NCI-H1417 (cell line): ENCODE measurements around the gene NSMCE3.

Source experiments
- DNase-seq, 3 experiments: peaks; one replicate each; lab custom pipeline; 2025; lab: John Stamatoyannopoulos, UW

The NSMCE3 gene

GRCh38 chr15:29269485-29270168, at the start of gene NSMCE3:
Gene NSMCE3 (minus strand): TSS chr15:29269822. CDS start chr15:29269705, 117 bp downstream.
- DNase-seq: peak; percentile 78 to 95 (median 93)

DNA sequence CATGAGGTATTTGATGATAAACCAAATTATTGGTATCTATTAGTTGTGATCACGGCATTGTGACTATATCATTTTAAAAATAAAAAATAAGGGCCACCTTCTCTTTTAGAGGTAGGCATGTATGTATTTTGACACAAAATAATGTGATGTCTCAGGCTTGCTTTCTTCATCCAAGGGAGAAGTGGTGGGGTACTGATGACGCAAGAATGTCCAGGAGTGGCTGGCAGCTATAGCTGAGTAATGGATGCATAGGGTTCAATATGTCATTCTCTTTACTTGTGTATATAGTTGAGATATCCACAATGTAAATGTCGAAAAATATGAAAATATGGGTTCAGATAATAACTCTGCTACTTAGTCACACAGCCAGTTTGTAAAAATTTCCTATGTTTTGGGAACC, 46.8 kb upstream of the NSMCE3 start:
- DNase-seq: no peak

GRCh38 chr15:29312387-29312786, 42.8 kb upstream of the NSMCE3 start:
- DNase-seq: no peak

- no peak for DNase-seq
Measured at GRCh38 chr15:29311696-29312095, 42.1 kb upstream of the NSMCE3 start.

- peak in 1 of 3 experiments; percentile 39 for DNase-seq
Measured at GRCh38 chr15:29309139-29309538, 39.5 kb upstream of the NSMCE3 start.

DNA sequence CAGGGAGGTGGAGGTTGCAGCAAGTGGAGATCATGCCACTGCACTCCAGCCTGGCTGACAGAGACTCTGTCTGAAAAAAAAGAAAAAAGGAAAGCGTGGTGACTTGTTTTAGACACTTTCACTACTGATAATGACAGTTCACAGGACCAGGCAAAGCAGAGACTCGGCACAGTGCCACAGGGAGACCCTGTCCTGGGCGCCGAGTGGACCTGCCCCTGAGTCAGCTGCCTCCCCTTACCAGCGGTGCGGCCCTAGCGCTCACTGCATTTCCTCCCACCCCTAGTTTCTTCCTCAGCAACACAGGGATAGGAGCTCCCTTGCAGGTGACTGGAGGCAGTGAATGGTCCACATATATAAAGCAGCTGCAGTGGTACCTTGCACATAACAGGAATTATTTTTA, 38.7 kb upstream of the NSMCE3 start:
- DNase-seq: no peak

GRCh38 chr15:29305556-29305955, 35.9 kb upstream of the NSMCE3 start:
- DNase-seq: no peak

GRCh38 chr15:29302871-29303270, 33.2 kb upstream of the NSMCE3 start:
- peak in 1 of 3 experiments; percentile 1 for DNase-seq

DNA sequence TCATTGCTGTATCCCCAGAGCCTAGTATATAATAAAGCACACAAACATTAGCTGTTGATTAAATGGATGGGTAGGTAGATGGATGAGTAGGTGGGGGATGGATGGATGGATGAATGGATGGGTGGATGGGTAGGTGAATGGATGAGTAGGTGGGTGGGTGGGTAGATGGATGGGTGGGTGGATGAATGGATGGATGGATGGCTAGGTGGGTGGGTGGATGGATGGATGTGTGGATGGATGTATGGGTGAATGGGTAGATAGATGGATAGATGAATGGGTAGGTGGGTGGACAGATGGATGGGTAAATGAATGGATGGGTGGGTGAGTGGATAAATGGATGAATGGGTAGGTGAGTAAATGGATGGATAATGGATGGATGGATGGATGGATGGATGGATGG, 30.2 kb upstream of the NSMCE3 start:
- no peak for DNase-seq

- DNase-seq: no peak
Measured at GRCh38 chr15:29299331-29299730, 29.7 kb upstream of the NSMCE3 start.

GRCh38 chr15:29294732-29295325, 25.2 kb upstream of the NSMCE3 start:
- no peak for DNase-seq

DNA sequence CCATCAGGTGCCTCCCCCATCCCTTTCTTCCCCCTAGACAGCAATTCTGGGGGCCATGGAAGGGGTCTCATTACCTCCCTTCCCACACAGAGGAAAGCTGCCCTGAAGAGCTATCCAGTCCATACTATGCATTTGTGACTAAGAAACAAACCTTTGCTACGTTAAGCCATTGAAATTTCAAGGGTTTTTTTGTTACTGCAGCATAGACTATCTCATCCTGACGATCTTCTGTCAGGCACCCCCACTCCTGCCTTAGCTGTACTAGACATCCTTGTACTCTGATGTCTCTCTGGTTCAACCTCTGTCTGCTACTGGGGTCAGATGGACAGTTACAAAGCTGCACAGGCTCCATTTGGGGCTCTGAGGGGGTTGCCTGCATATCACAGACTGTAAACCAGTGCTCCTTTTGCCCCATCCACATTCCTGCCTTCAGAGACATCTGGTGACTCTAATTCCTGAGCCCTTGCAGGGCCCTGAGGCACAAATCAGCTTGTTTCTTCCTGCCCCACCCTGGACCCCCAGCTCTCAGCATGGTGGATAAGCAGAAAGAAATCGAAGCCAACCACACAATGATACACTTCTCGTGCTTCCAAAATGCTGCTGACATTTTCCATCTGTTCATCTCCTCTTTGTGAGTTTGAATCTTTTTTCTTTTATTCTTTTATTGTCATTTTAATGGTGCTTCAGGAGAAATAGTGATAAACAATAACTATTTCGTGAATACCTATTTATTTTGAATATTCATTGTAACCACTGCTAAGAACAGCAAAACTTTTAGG, 21.6 kb upstream of the NSMCE3 start:
- no peak for DNase-seq

- no peak for DNase-seq
Measured at GRCh38 chr15:29289173-29289572, 19.6 kb upstream of the NSMCE3 start.

DNA sequence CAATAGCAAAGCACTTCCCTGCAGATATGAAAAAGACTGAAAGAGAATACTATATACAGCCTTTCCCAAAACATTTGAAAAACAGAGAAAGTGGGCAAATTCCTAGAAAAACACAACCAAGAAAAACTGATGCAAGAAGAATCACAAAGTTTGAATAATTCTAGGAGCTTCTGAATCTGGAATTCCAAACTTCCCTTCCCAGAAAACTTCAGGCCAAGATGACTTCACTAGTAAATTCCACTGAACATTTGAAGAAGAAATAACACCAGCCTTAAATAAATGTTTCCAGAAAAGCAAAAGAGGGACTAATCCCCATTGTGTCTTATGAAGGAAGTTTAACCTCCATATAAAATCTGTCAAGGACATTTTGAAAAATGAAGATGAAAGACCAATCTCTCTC, 15.8 kb upstream of the NSMCE3 start:
- no peak for DNase-seq

DNA sequence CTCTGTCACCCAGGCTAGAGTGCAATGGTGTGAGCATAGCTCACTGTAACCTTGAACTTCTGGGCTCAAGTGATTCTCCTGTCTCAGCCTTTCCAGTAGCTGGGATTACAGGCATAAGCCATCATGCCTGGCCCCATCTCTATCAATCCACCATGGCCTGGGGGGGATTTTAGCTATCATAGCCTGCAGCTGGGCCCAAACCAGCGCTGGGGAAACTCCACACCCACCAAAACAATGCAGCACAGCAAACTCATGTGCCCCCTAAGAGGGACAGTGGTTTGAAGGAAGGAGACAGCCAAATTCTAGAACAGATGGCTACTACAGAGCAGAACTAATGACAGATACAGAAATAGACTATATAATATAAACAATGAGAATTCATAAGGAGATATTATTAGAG, 13.8 kb upstream of the NSMCE3 start:
- DNase-seq: no peak

GRCh38 chr15:29280514-29280913, 10.9 kb upstream of the NSMCE3 start:
- no peak for DNase-seq

DNA sequence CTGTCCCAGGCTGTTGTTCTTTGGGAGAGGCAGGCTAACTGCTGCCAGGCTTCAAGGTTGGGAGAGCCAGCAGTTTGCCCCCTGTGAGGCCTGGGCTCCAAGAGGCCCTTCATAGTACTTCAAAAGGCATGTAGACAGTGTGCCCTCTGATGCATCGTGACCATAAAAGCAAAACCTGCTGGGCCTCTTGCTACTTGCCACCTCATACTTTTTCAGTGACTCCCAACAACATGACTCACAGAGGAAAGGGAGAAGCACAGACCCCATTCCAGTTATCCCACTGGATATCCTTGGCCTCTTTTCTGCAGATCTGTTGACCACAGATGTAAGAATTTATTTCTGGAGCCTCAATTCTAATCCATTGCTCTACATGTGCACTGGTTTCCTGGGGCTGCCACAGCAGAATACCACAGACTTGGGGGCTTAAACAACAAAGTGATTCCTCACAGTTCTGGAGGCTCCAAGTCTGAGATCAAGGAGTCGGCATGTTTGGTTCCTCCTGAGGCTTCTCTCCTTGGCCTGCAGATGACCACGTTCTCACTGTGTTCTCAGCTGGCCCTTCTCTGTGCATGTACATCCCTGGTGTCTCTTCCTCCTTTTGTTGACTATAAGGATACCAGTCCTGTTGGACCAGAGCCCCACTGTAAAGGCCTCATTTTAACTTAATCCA, 8.9 kb upstream of the NSMCE3 start:
- DNase-seq: no peak

- no peak for DNase-seq
Measured at GRCh38 chr15:29276366-29276765, 6.7 kb upstream of the NSMCE3 start.

DNA sequence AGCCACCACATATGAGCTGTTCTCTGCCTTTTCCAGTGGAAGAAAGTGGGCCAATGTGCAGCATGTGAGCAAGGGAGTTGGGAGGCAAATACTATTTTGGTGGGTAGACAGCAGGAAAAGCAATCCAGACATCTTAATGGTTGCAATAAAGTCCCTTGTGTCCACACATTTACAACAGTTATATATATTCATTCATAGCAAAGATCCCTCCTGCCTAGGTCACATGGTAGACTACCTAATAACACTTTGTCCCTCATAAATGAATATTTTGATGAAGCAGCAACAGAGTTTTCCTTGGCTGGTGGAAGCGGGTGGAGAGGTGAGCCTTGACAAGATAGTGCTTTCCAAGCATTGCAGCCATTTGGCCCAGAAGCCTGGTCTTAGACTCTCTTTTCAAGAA, 6.2 kb upstream of the NSMCE3 start:
- no peak for DNase-seq

GRCh38 chr15:29274946-29275345, 5.3 kb upstream of the NSMCE3 start:
- DNase-seq: no peak

DNA sequence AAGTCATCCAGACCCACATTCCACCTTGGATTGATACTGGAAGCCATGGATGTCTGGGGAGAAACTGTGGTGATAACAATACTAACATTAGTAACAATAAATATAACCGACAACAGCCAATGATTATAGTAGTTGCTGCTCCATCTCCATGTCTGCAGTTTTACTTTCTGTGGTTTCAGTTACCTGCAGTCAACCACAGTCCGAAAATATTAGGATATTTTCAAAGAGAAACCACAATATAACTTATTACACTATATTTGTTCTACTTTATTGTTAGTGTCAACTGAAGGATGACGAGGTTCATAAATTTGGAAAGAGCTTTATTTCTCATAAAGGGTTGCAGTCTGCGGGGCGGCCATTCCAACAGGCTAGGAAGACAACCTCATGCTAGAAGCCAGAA, 2.6 kb upstream of the NSMCE3 start:
- no peak for DNase-seq

DNA sequence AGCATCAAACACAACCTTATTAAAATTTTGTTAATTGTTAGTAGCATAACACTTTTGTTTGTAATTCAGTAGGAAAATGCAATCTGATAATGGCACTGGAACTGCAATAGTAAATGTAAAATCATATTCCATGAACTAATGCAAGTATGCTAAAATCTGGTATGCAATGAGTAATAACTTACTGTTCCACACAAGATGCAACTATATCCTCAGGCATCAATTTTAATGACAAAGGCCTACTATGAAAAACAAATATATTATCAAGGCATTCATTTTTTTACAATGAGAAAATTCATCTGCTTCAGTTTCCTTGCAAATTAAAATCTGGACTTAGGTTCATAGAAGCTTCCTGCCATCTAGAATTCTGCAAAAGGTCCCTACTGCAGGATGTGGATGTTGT, 1.4 kb upstream of the NSMCE3 start:
- no peak for DNase-seq
